Esophagus squamous epithelium (tissue), 4 donors: ENCODE measurements around the gene FAM185A.

ENCODE experiments used
- CTCF ChIP-seq, 6 experiments: fragments of 450-650 bp in 4 of 6; fragments of 200-600 bp in 2 of 6; sonication (generic) in 2 of 6; IDR thresholded peaks; one replicate each; pipeline ENCODE4 v1.5.1; 2016 to 2019; ENCODE audit warnings: antibody characterized with exemption in 6 of 6, mild to moderate bottlenecking in 4 of 6, moderate library complexity in 4 of 6
- POLR2A ChIP-seq, 4 donors: fragments of 450-650 bp; IDR thresholded peaks; one replicate each; pipeline ENCODE4 v1.6.1; 2017; ENCODE audit warnings: antibody characterized with exemption in 4 of 4, mild to moderate bottlenecking in 4 of 4, moderate library complexity in 3 of 4

DNA sequence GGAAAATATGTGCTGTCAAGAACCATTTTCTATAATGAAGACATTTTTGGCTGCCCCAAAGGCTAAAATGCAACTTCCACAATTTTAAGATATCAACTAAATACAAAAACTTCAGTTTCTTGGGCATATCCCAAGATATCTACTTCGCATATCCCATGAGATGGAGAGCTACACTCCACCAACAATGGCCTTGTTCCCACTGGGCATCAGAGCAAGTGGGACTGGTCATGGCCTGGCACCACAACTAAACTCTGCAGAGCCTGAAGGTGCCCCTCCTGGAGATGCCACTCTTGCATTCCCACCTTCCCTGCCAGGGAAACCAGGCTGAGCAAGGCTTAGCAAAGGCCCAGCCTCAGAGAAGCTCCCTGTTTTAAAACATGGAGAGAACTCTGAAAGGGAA, 88.2 kb downstream of the FAM185A start:
- TF ChIP-seq CTCF (IDR thresholded peaks at IDR 0.05) (no peak), POLR2A (IDR thresholded peaks at IDR 0.05) (no peak)
